K562 (cell line): ENCODE results near the gene HK2. TPM values are rescaled to one million over a fixed set of nuclear protein-coding genes. Genes with fewer than 3 reads are reported as not detected.
A peak's percentile ranks its signal among the peaks of the same experiment; 100 is the strongest.

Experiments used
- GABPA ChIP-seq: fragments of 200-800 bp; sonication (Bioruptor generic); conservative IDR thresholded peaks from 2 replicates; pipeline ENCODE4 v1.6.1; 2016; ENCODE audit warnings: low read depth, missing genetic modification characterization, missing compliant biosample characterization
- GTF3C2 ChIP-seq: IDR thresholded peaks from 3 replicates; pipeline ENCODE4 v1.6.1; 2011; ENCODE audit warnings: borderline replicate concordance, mild to moderate bottlenecking, moderate library complexity; ENCODE audit not compliant: insufficient read length; ENCODE audit errors: extremely low read depth
- HBP1 ChIP-seq: fragments of 450-650 bp; formaldehyde crosslinking; IDR thresholded peaks from 2 replicates; pipeline ENCODE4 v1.4.0; 2022; ENCODE audit warnings: missing genetic modification characterization
- NR0B1 ChIP-seq: fragments of 450-650 bp; IDR thresholded peaks from one replicate; pipeline ENCODE4 v1.6.1; 2018; ENCODE audit warnings: mild to moderate bottlenecking, moderate library complexity; ENCODE audit not compliant: partially characterized antibody
- RCOR1 ChIP-seq, 2 experiments: IDR thresholded peaks; 2 replicates each; pipeline ENCODE4 v1.6.1; 2012; ENCODE audit warnings: low read depth in 2 of 2, low read length in 2 of 2, borderline replicate concordance in 1 of 2, improper control_type of control experiment in 1 of 2
- RUNX1 ChIP-seq: sonication (generic); IDR thresholded peaks from 2 replicates; pipeline ENCODE4 v1.6.1; 2016; ENCODE audit warnings: antibody characterized with exemption, low read depth
- THAP12 ChIP-seq: fragments of 250-450 bp; sonication (Bioruptor Pico); IDR thresholded peaks from 2 replicates; pipeline ENCODE4 v1.9.0; 2021; ENCODE audit warnings: mild to moderate bottlenecking, inconsistent platforms
- TOE1 ChIP-seq, 2 experiments: fragments of 450-650 bp in 1 of 2; sonication (generic) in 1 of 2; formaldehyde crosslinking in 1 of 2; IDR thresholded peaks; 2 replicates each; pipeline versions ENCODE4 v1.7.1 to v1.8.0; 2016 to 2022; ENCODE audit warnings: borderline replicate concordance in 2 of 2, mild to moderate bottlenecking in 2 of 2, antibody characterized with exemption in 1 of 2, inconsistent platforms in 1 of 2, low read depth in 1 of 2, missing genetic modification reagents in 1 of 2, moderate library complexity in 1 of 2
- TSC22D4 ChIP-seq: fragments of 450-650 bp; IDR thresholded peaks from 2 replicates; pipeline ENCODE4 v1.6.1; 2016; ENCODE audit warnings: missing genetic modification characterization, missing biosample characterization, control low read depth
- UBTF ChIP-seq, 2 experiments: IDR thresholded peaks; 2 replicates each; pipeline ENCODE4 v1.6.1; 2012; ENCODE audit warnings: improper control_type of control experiment in 2 of 2, low read depth in 2 of 2, low read length in 2 of 2, borderline replicate concordance in 1 of 2
- USF2 ChIP-seq: sonication (generic); formaldehyde crosslinking; IDR thresholded peaks from 2 replicates; pipeline ENCODE4 v1.5.0; 2020; ENCODE audit warnings: missing genetic modification reagents
- XRCC5 ChIP-seq: fragments of 200-400 bp; formaldehyde crosslinking; IDR thresholded peaks from 2 replicates; pipeline ENCODE4 v1.6.1; 2017; ENCODE audit warnings: low read depth, mild to moderate bottlenecking, low read length
- ZNF121 ChIP-seq: sonication (generic); formaldehyde crosslinking; conservative IDR thresholded peaks from 2 replicates; pipeline ENCODE4 v1.8.0; 2022; ENCODE audit warnings: missing genetic modification reagents
- polyA plus RNA-seq, 8 experiments: library from polyadenylated mRNA; depleted of rRNA in 4 of 8; stranded (reverse) in 5 of 8; unstranded in 3 of 8; fragments of >200 nt; fragmentation: Nextera tagmentation in 2 of 8; fragmentation: Illumina TruSeq in 1 of 8; extraction: Ambion mirVana in 2 of 8; extraction: Trizol in 1 of 8; gene quantifications; 2 replicates each; pipeline versions ENCODE4 v1.2.1 to v1.2.3, GENCODE V29; 2011 to 2014; ENCODE audit warnings: inconsistent platforms in 1 of 8, missing spikeins in 1 of 8
- total RNA-seq, 7 experiments: library from RNA; depleted of rRNA in 6 of 7; stranded (reverse); fragments of >200 nt in 6 of 7; fragmentation: Illumina TruSeq in 2 of 7; extraction: Trizol in 2 of 7; gene quantifications; 2 replicates each; pipeline versions ENCODE4 v1.2.1 to v1.2.3, GENCODE V29; 2011 to 2021; ENCODE audit warnings: low replicate concordance in 1 of 7

HK2 gene
- total and polyA plus RNA-seq, 9 of the 15 experiments (the other 6 are each of a cell fraction or from before 2014, with no cell fraction given) = 4.7 to 56.0 (median 19.9) TPM

GRCh38 chr2:74831693-74832530 lies 2.0 kb upstream of the HK2 start (continued):
- no peak for TF ChIP-seq THAP12
- TF ChIP-seq RCOR1 (IDR thresholded peaks at IDR 0.05; ENCODE audit: borderline replicate concordance in 1 of 2, low read depth in 2 of 2, low read length in 2 of 2) = peak in 1 of 2 experiments; percentile 36; a peak in 1 of 4 replicates
- TF ChIP-seq NR0B1 = no peak
- TF ChIP-seq GABPA (tag) = no peak
- TF ChIP-seq TOE1 (IDR thresholded peaks at IDR 0.05; ENCODE audit: borderline replicate concordance) = peak; percentile 68; the same call in 1 of the 2 replicates
- TF ChIP-seq TOE1 (CRISPR knock-in tag; IDR thresholded peaks at IDR 0.05; ENCODE audit: borderline replicate concordance, low read depth) = no peak
- TF ChIP-seq USF2 (CRISPR knock-in tag) = no peak
- no peak for TF ChIP-seq ZNF121 (CRISPR knock-in tag)
- no peak for TF ChIP-seq UBTF (IDR thresholded peaks at IDR 0.05; ENCODE audit: borderline replicate concordance in 1 of 2, low read depth in 2 of 2, low read length in 2 of 2)
- no peak for TF ChIP-seq GTF3C2
- TF ChIP-seq TSC22D4 = no peak
- no peak for TF ChIP-seq HBP1 (CRISPR knock-in tag)
- no peak for TF ChIP-seq RUNX1
- TF ChIP-seq XRCC5 = no peak
